ENCODE data around the gene ABLIM3.

GRCh38 chr5:149279661-149280060 lies 138.4 kb downstream of the ABLIM3 start:
- TF ChIP-seq, protein P1, sequence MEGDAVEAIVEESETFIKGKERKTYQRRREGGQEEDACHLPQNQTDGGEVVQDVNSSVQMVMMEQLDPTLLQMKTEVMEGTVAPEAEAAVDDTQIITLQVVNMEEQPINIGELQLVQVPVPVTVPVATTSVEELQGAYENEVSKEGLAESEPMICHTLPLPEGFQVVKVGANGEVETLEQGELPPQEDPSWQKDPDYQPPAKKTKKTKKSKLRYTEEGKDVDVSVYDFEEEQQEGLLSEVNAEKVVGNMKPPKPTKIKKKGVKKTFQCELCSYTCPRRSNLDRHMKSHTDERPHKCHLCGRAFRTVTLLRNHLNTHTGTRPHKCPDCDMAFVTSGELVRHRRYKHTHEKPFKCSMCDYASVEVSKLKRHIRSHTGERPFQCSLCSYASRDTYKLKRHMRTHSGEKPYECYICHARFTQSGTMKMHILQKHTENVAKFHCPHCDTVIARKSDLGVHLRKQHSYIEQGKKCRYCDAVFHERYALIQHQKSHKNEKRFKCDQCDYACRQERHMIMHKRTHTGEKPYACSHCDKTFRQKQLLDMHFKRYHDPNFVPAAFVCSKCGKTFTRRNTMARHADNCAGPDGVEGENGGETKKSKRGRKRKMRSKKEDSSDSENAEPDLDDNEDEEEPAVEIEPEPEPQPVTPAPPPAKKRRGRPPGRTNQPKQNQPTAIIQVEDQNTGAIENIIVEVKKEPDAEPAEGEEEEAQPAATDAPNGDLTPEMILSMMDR (IDR thresholded peaks at IDR 0.05): no peak
- no peak for TF ChIP-seq POLR2A (IDR thresholded peaks at IDR 0.05)
